Iris pigment epithelial cell (primary cell): ENCODE data around the gene LDLRAP1.
"Not testable (repeated sequence)": the region's sequence is repeated elsewhere in the genome, so short reads cannot be mapped to it uniquely, and the experiment has no call there.

Experiments
- DNase-seq: peaks from one replicate; pipeline ENCODE4 v3.0.0-alpha.2; 2011; ENCODE audit warnings: low read depth

Gene LDLRAP1

GRCh38 chr1:25543425-25544242 lies at the start of gene LDLRAP1:
LDLRAP1 (plus strand) TSS chr1:25543606; CDS start chr1:25543699, 93 bp downstream.
- DNase-seq = peak; percentile 69

- no peak for DNase-seq
Observed at GRCh38 chr1:25494952-25495351, 48.5 kb upstream of the LDLRAP1 start.

- DNase-seq = no peak
Observed at GRCh38 chr1:25500694-25501093, 42.7 kb upstream of the LDLRAP1 start.

GRCh38 chr1:25501235-25502058 lies 42.0 kb upstream of the LDLRAP1 start:
- DNase-seq = peak; percentile 36

GRCh38 chr1:25502957-25503356 lies 40.4 kb upstream of the LDLRAP1 start:
- DNase-seq = peak; percentile 77

GRCh38 chr1:25503551-25504426 lies 39.6 kb upstream of the LDLRAP1 start:
- no peak for DNase-seq

GRCh38 chr1:25504706-25505595 lies 38.5 kb upstream of the LDLRAP1 start:
- DNase-seq = no peak

GRCh38 chr1:25505656-25506385 lies 37.6 kb upstream of the LDLRAP1 start:
- DNase-seq = no peak

- DNase-seq = not testable (repeated sequence)
Observed at GRCh38 chr1:25506566-25507463, 36.6 kb upstream of the LDLRAP1 start.

- DNase-seq = no peak
Observed at GRCh38 chr1:25513666-25514065, 29.7 kb upstream of the LDLRAP1 start.

- no peak for DNase-seq
Observed at GRCh38 chr1:25515033-25515432, 28.4 kb upstream of the LDLRAP1 start.

- no peak for DNase-seq
Observed at GRCh38 chr1:25516686-25517085, 26.7 kb upstream of the LDLRAP1 start.

GRCh38 chr1:25517476-25518394 lies 25.7 kb upstream of the LDLRAP1 start:
- DNase-seq = no peak

- peak; percentile 90 for DNase-seq
Observed at GRCh38 chr1:25519624-25520023, 23.8 kb upstream of the LDLRAP1 start.

- peak; percentile 60 for DNase-seq
Observed at GRCh38 chr1:25520446-25521061, 22.9 kb upstream of the LDLRAP1 start.

GRCh38 chr1:25522031-25522655 lies 21.3 kb upstream of the LDLRAP1 start:
- DNase-seq = no peak

GRCh38 chr1:25523542-25523941 lies 19.9 kb upstream of the LDLRAP1 start:
- peak; percentile 26 for DNase-seq
